RWPE2 (cell line): ENCODE results near the gene PAFAH1B2.

Experiments used
- ATAC-seq: fragments of 200-7000 bp; cut with Tn5 transposase; 3 replicates; pipeline ENCODE4 v1.9.1; 2021; ENCODE audit warnings: low read depth
- DNase-seq: peaks from one replicate; pipeline ENCODE4 v3.0.0-alpha.2; 2020; ENCODE audit warnings: low spot score
- H3K27ac ChIP-seq: fragments of 450-650 bp; 2 replicates; pipeline ENCODE4 v1.5.1; 2017; ENCODE audit warnings: mild to moderate bottlenecking; ENCODE audit not compliant: poor library complexity, severe bottlenecking
- H3K27me3 ChIP-seq: fragments of 250-450 bp; sonication (Bioruptor Pico); 2 replicates; pipeline ENCODE4 v1.5.1; 2021; ENCODE audit warnings: mild to moderate bottlenecking, moderate library complexity; ENCODE audit not compliant: insufficient read depth, poor library complexity, severe bottlenecking
- H3K36me3 ChIP-seq: fragments of 250-450 bp; sonication (Bioruptor Pico); 2 replicates; pipeline ENCODE4 v1.5.1; 2020; ENCODE audit warnings: low read depth, mild to moderate bottlenecking, moderate library complexity
- H3K4me1 ChIP-seq: fragments of 250-450 bp; sonication (Bioruptor Pico); 2 replicates; pipeline ENCODE4 v1.5.1; 2021; ENCODE audit warnings: mild to moderate bottlenecking, moderate library complexity; ENCODE audit not compliant: insufficient read depth, poor library complexity, severe bottlenecking
- H3K4me3 ChIP-seq: fragments of 250-450 bp; sonication (Bioruptor Pico); 2 replicates; pipeline ENCODE4 v1.5.1; 2021; ENCODE audit warnings: mild to moderate bottlenecking, moderate library complexity; ENCODE audit not compliant: severe bottlenecking
- H3K9me3 ChIP-seq: fragments of 250-450 bp; sonication (Bioruptor Pico); 2 replicates; pipeline ENCODE4 v1.5.1; 2021; ENCODE audit warnings: mild to moderate bottlenecking, moderate library complexity; ENCODE audit not compliant: severe bottlenecking
- CTCF ChIP-seq: fragments of 450-650 bp; IDR thresholded peaks from one replicate; pipeline ENCODE4 v1.5.1; 2017; ENCODE audit warnings: mild to moderate bottlenecking, moderate library complexity; ENCODE audit not compliant: poor library complexity, severe bottlenecking

The PAFAH1B2 gene

DNA sequence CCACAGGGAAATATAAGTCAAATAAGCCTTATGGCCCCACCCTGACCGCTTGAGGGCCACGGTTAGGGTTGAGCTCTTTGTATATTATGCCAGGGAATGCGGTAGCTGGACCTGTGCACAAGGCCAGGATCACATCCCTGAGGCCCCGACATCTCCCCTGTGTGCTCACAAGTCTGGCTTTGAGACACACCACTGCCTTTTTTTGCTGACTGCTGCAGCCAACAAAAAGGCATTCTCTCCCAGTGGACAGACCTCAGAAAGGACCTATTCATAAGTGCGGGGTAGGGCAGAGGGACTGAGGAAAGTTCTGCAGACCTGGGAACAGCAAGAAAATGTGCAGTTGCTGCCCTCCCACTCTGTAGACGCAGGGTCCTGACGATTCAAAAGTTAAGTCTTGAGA lies 31.0 kb downstream of the PAFAH1B2 start:
- no peak for DNase-seq
- Histone ChIP-seq H3K27ac (no peak overlapping the region), H3K9me3 (no peaks in the 10 kb centered on the region), H3K36me3 (peaks cover 14% of the 10 kb centered on the region), H3K4me3 (no peak overlapping the region), H3K4me1 (peaks cover 5% of the 10 kb centered on the region), H3K27me3 (no peaks in the 10 kb centered on the region)
- no peak for TF ChIP-seq CTCF
- no peak for ATAC-seq

DNA sequence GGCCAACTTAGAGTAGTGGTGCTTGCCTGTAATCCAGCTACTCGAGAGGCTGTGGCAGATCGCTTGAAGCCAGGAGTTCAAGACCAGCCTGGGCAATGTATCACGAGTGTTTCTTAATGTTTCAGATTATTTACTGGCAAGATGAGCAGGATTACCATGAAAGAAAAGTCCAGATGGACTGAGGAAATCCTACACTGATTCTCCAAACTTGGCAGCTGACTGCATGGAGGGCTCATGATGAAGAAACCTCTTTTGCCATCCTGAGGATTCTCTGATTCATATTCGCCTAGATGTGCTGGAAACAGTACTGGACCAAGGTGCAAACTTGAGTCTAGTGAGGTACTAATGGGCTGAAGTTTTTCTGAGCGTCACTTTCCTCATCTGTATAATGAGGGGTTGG lies 31.7 kb downstream of the PAFAH1B2 start:
- ATAC-seq, result no peak
- Histone ChIP-seq H3K27ac (no peak overlapping the region), H3K4me3 (no peak overlapping the region), H3K36me3 (peaks cover 7% of the 10 kb centered on the region), H3K4me1 (peaks cover 5% of the 10 kb centered on the region), H3K27me3 (no peaks in the 10 kb centered on the region), H3K9me3 (no peaks in the 10 kb centered on the region)
- no peak for TF ChIP-seq CTCF
- DNase-seq, result no peak

- ATAC-seq, result no peak
Measured at GRCh38 chr11:117176186-117176585, 32.1 kb downstream of the PAFAH1B2 start.

GRCh38 chr11:117177534-117178209 lies 33.6 kb downstream of the PAFAH1B2 start:
- no peaks in the 10 kb centered on the region for H3K27me3 ChIP-seq
- H3K27ac ChIP-seq, result peak overlapping the region; percentile 46
- TF ChIP-seq CTCF, result no peak
- no peaks in the 10 kb centered on the region for H3K9me3 ChIP-seq
- peaks cover 5% of the 10 kb centered on the region for H3K4me1 ChIP-seq
- ATAC-seq, result no peak
- DNase-seq, result no peak
- no peaks in the 10 kb centered on the region for H3K36me3 ChIP-seq
- H3K4me3 ChIP-seq, result peak overlapping the region; percentile 43

More at GRCh38 chr11:117176186-117176585, 32.1 kb downstream of the PAFAH1B2 start:
- peaks cover 4% of the 10 kb centered on the region for H3K36me3 ChIP-seq
- H3K4me1 ChIP-seq, result peaks cover 5% of the 10 kb centered on the region
- no peak overlapping the region for H3K4me3 ChIP-seq
- TF ChIP-seq CTCF, result no peak
- H3K27me3 ChIP-seq, result no peaks in the 10 kb centered on the region
- H3K27ac ChIP-seq, result no peak overlapping the region
- no peak for DNase-seq
- H3K9me3 ChIP-seq, result no peaks in the 10 kb centered on the region

DNA sequence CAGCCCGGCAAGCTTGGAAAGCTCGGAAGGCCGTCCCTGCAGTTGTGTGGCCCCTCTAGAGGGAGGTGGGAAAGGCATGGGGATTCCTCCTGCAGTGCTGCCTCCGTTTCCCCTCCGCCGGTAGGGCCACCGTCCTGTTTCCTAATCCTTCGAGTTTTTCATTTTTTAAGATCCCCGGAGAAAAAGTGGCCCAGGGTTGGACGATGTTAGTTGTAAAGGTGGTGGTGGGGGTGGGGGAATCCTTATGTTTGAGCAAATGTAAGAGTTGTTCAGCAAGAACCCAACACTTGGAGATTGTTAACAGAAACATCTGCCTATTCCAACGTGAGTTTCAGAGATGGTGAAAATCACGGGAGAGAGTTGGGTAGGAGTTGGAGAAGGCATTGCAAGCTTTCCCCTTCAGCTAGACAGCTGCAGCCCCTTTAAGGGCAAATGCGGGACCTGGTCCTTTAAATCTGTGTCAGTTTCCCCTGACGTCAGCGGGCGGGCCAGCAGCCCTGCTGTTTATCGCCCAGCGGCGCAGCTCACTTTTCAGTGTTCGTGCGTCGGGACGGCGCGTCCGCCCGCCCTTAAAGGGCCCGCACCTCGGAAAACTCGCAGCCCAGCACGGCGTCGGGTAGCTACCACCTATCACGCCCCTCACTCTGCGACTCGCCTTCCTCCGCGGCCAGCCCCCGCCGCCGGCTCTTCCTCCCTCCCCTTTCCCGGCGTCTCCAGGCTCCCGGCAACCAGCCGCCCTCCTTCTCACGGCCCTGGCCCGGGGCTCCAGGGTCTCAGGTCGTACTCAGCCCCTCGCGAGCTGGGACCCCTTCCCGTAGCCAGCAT lies 34.3 kb downstream of the PAFAH1B2 start, which contains the start of gene SIDT2:
TSS of gene SIDT2 (plus strand) at position 534 of the 825 bp plus-strand sequence. CDS start 521 bp downstream, outside the sequence.
- no peak for TF ChIP-seq CTCF
- ATAC-seq, result peak; percentile 93

More for the DNA sequence above, 34.3 kb downstream of the PAFAH1B2 start, which contains the start of gene SIDT2:
- H3K9me3 ChIP-seq, result no peaks in the 10 kb centered on the region
- peak within 1 kb of the TSS; percentile 46 for H3K27ac ChIP-seq
- no peaks in the 10 kb centered on the region for H3K27me3 ChIP-seq
- H3K4me3 ChIP-seq, result peak within 1 kb of the TSS; percentile 43
- peak; percentile 91 for DNase-seq
- H3K4me1 ChIP-seq, result peaks cover 5% of the 10 kb centered on the region
- H3K36me3 ChIP-seq, result no peaks in the 10 kb centered on the region
